Muscle layer of duodenum (tissue), 2 donors: ENCODE measurements around the gene CCDC120.
A peak's percentile ranks its signal among the peaks of the same experiment; 100 is the strongest.

Source experiments
- H3K27ac ChIP-seq: one replicate; pipeline ENCODE4 v1.7.0; 2013; ENCODE audit warnings: mild to moderate bottlenecking, low read length
- H3K27me3 ChIP-seq: one replicate; pipeline ENCODE4 v1.7.0; 2013; ENCODE audit warnings: low read depth, mild to moderate bottlenecking, control low read depth, low read length
- H3K36me3 ChIP-seq, 2 donors: one replicate each; pipeline ENCODE4 v1.7.0; 2013; ENCODE audit warnings: low read length in 2 of 2, control low read depth in 1 of 2, mild to moderate bottlenecking in 1 of 2; ENCODE audit not compliant: insufficient read depth in 2 of 2, control insufficient read depth in 1 of 2
- H3K4me1 ChIP-seq, 2 donors: one replicate each; pipeline ENCODE4 v1.7.0; 2013; ENCODE audit warnings: low read length in 2 of 2, mild to moderate bottlenecking in 2 of 2, control low read depth in 1 of 2, moderate library complexity in 1 of 2; ENCODE audit not compliant: insufficient read depth in 2 of 2, control insufficient read depth in 1 of 2
- H3K4me3 ChIP-seq, 2 donors: one replicate each; pipeline ENCODE4 v1.7.0; 2013; ENCODE audit warnings: low read length in 2 of 2, low read depth in 1 of 2, mild to moderate bottlenecking in 1 of 2
- H3K9me3 ChIP-seq, 2 donors: one replicate each; pipeline ENCODE4 v1.7.0; 2013; ENCODE audit warnings: low read length in 2 of 2, control low read depth in 1 of 2, mild to moderate bottlenecking in 1 of 2; ENCODE audit not compliant: control insufficient read depth in 1 of 2
- donor health status: healthy.

The CCDC120 gene

DNA sequence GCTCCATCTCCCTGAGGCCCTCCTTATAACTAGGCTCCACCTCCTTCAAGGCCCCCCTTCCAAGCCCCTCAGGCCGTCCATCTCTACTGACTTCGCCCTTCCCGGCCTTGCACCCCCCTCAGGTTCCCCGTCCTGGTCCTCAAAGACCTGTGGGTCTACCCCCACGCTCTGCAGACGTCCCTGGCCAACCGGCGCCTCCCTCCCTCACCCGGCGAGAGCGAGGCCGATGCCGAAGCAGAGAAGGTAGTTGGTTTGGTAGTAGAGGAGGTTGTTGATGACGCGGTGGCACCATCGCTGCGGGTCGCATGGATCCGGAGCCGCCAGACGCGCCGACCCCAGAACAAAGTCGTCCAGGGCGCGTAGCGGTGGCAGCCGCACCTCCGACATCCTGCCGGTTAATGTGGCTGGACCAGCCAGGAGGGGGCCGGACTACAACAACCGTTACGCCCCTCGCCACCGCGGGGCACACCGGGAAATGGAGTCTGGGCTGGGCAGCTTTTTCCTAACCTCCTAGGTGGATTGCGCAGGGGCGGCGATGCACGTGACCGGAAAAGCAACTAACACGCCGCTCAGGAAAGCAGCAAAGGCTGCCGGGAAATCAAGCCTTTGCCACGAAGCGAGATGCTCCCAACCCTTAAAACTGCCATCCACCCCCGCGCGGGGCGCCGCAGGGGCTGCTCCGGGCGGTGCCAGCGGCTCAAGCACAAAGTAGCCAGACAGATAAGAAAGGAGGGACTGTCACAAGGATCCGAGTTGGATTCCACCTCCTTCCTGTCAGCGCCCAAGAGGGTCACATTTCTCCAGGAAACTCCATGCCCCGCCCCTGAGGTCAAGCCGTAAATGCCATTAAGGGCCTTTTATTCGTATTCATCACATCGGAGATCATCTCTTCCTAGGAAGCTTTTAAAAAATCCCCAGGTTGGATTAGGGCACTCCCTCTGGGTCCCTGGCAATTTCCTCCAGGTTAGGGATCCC lies 15.1 kb downstream of the CCDC120 start, which contains the start of gene PRAF2:
TSS of gene PRAF2 (minus strand) at position 402 of the 975 bp plus-strand sequence. CDS start at position 387, 15 bp downstream.
- H3K4me1 ChIP-seq = peaks cover 0 to 14% of the 10 kb centered on the region in 2 donors
- H3K27ac ChIP-seq = no peak within 1 kb of the TSS
- peak within 1 kb of the TSS; percentile 65 to 78 for H3K4me3 ChIP-seq
- H3K36me3 ChIP-seq = peaks cover 5 to 23% of the 10 kb centered on the region in 2 donors
- no peaks in the 10 kb centered on the region for H3K9me3 ChIP-seq
- H3K27me3 ChIP-seq = no peaks in the 10 kb centered on the region

DNA sequence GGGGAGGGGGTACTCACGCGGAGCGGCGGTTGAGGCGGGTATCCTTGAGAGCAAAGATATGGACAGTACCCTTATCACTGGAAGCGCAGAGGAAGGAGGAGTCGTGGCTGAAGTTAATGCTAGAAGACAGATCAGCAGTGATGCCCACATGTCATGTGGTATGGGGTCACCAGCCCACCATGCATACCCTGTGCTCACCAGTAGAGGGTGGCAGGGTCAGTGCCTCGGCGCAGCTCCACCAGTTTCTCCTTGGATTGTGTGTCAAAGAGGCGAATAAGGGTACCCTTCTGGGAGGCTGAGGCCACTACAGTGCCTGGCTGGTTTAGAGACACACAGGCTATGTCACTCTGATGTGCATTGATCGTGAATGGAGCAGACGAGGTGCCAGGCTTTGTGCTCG lies 16.5 kb downstream of the CCDC120 start:
- H3K27ac ChIP-seq = no peak overlapping the region
- peaks cover 5 to 23% of the 10 kb centered on the region in 2 donors for H3K36me3 ChIP-seq
- H3K4me3 ChIP-seq = no peak overlapping the region
- H3K9me3 ChIP-seq = no peaks in the 10 kb centered on the region
- no peaks in the 10 kb centered on the region for H3K27me3 ChIP-seq
- H3K4me1 ChIP-seq = peaks cover 0 to 18% of the 10 kb centered on the region in 2 donors

GRCh38 chrX:49077941-49078340 lies 19.1 kb downstream of the CCDC120 start:
- no peaks in the 10 kb centered on the region for H3K9me3 ChIP-seq
- H3K27ac ChIP-seq = no peak overlapping the region

GRCh38 chrX:49079489-49080428 lies 21.0 kb downstream of the CCDC120 start, which contains the start of gene WDR45:
Gene WDR45 (minus strand): TSS chrX:49079887. CDS start chrX:49078095, 1,792 bp downstream.
- peak within 1 kb of the TSS; percentile 70 to 76 for H3K4me3 ChIP-seq
- peaks cover 0 to 10% of the 10 kb centered on the region in 2 donors for H3K4me1 ChIP-seq
- H3K9me3 ChIP-seq = no peaks in the 10 kb centered on the region
- H3K36me3 ChIP-seq = peaks cover 5 to 23% of the 10 kb centered on the region in 2 donors
- peak within 1 kb of the TSS; percentile 89 for H3K27ac ChIP-seq
- H3K27me3 ChIP-seq = no peaks in the 10 kb centered on the region

More at GRCh38 chrX:49077941-49078340, 19.1 kb downstream of the CCDC120 start:
- H3K36me3 ChIP-seq = peaks cover 5 to 23% of the 10 kb centered on the region in 2 donors
- no peak overlapping the region for H3K4me3 ChIP-seq
- H3K4me1 ChIP-seq = peaks cover 0 to 12% of the 10 kb centered on the region in 2 donors
- no peaks in the 10 kb centered on the region for H3K27me3 ChIP-seq

DNA sequence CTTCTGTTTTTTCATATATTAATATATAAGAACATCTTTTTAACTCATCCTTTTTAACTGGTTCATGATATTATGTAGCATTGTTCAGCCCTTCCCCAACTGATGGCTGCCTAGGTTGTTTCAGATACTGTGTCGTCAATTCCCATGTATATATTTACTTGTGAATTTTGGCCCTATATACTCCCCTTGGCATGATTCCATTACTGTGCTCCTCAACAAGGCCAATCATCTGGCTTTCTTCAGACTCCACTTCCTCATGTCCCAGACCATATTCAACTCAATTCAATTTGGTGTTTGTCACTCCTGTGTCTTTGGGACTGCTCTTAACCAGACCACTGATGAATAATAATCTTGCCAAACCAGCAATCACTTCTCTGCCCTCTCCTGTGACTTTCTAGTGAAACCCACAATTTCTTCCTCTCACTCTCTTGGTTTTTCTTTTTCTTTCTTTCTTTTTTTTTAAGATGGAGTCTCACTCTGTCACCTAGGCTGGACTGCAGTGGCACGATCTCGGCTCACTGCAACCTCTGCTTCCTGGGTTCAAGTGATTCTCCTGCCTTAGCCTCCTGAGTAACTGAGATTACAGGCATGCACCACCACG lies 23.6 kb downstream of the CCDC120 start:
- no peak overlapping the region for H3K4me3 ChIP-seq
- peaks cover 0 to 5% of the 10 kb centered on the region in 2 donors for H3K36me3 ChIP-seq
- H3K9me3 ChIP-seq = no peaks in the 10 kb centered on the region
- no peaks in the 10 kb centered on the region for H3K27me3 ChIP-seq
- H3K27ac ChIP-seq = no peak overlapping the region
- peaks cover 0 to 10% of the 10 kb centered on the region in 2 donors for H3K4me1 ChIP-seq

DNA sequence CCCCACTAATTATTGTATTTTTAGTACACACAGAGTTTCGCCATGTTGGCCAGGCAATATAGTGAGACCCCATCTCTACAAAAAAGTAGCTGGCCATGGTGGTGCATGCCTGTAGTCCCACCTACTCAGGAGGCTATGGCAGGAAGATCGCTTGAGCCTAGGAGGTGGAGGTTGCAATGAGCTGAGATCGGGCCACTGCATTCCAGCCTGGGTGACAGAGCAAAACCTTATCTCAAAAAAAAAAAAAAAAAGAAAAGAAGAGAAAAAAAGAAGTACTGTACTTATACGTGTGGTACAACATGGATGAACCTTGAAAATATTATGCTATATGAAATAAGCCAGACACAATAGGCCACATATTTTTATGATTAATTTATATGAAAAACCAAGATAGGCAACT lies 30.8 kb downstream of the CCDC120 start:
- H3K27me3 ChIP-seq = no peaks in the 10 kb centered on the region
- no peak overlapping the region for H3K4me3 ChIP-seq
- H3K9me3 ChIP-seq = no peaks in the 10 kb centered on the region
- H3K36me3 ChIP-seq = no peaks in the 10 kb centered on the region
- H3K27ac ChIP-seq = no peak overlapping the region
- H3K4me1 ChIP-seq = no peaks in the 10 kb centered on the region

DNA sequence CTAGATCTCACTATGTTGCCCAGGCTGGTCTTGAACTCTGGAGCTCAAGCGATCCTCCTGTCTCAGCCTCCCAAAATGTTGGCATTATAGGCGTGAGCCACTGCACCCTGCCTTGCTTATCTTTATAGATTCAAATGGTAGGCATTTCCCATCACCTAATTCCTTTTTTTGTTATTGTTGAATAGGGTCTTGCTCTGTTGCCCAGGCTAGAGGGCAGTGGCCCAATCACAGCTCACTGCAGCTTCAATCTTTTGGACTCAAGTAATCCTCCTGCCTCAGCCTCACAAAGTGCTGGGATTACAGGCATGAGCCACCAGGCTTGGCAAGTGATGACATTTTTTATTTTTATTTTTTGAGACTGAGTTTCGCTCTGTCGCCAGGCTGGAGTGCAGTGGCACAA lies 37.6 kb downstream of the CCDC120 start:
- no peak overlapping the region for H3K4me3 ChIP-seq
- H3K36me3 ChIP-seq = no peaks in the 10 kb centered on the region
- H3K4me1 ChIP-seq = peaks cover 0 to under 1% of the 10 kb centered on the region in 2 donors
- no peak overlapping the region for H3K27ac ChIP-seq
- H3K9me3 ChIP-seq = no peaks in the 10 kb centered on the region
- H3K27me3 ChIP-seq = no peaks in the 10 kb centered on the region

DNA sequence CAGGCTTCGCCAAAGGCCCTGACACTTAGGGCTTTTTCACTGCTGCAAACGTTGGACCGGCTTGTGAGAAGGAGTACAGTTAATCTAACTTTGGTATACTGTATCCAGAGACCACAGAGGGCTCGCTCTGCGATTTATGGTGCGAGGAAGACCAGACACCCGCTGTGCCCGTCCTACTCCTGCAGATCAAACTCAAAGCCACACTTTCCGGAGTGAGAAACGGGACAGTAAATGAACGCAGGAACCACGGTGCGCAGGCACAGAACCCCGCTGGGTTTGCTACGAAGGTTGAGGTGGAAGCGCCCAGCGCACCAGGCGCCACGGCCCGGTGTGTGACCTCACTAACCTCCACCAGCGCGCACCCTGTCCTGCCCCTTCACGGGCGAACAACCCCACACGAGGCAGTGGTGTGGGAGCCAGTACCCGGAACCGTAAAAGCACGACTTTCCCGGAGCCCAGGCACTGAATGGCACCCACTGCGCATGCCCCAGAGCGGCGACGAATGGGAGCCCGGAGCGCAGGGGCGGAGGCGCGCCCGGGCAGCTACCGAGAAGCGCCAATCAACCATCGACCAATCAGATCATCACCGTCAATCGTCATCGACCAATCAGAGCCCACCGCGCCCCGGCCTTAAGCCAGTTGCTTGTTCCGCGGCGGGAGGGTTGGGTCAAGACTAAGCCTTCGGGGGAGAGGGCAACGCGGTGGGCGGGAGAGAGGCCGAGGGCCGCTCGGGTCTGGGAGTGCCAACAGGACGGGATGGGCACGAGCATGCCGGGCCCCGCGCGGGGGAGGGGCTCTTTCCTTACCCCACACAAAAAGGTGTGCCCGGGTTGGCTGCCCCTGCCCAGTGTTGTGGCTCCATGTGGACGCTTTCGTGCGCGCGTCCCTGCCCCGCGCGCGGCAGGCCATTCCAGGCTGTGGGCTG lies 42.2 kb downstream of the CCDC120 start:
- Histone ChIP-seq H3K4me3 (peak overlapping the region; percentile 57 to 64), H3K27ac (peak overlapping the region; percentile 51)

GRCh38 chrX:49101629-49101984 lies 42.8 kb downstream of the CCDC120 start:
- Histone ChIP-seq H3K36me3 (no peaks in the 10 kb centered on the region), H3K9me3 (no peaks in the 10 kb centered on the region), H3K4me3 (peak overlapping the region; percentile 57 to 64), H3K4me1 (peaks cover 0 to 4% of the 10 kb centered on the region in 2 donors), H3K27ac (no peak overlapping the region), H3K27me3 (no peaks in the 10 kb centered on the region)

More for the DNA sequence above, 42.2 kb downstream of the CCDC120 start:
- Histone ChIP-seq H3K27me3 (no peaks in the 10 kb centered on the region), H3K4me1 (peaks cover 0 to 4% of the 10 kb centered on the region in 2 donors), H3K36me3 (no peaks in the 10 kb centered on the region), H3K9me3 (no peaks in the 10 kb centered on the region)

- H3K27me3 ChIP-seq = no peaks in the 10 kb centered on the region
- H3K27ac ChIP-seq = no peak overlapping the region
- H3K4me3 ChIP-seq = no peak overlapping the region
- H3K36me3 ChIP-seq = no peaks in the 10 kb centered on the region
- H3K9me3 ChIP-seq = no peaks in the 10 kb centered on the region
- peaks cover 0 to 4% of the 10 kb centered on the region in 2 donors for H3K4me1 ChIP-seq
Observed at GRCh38 chrX:49102190-49102589, 43.4 kb downstream of the CCDC120 start.
